Measurements from ENCODE around the gene NMUR1. TPM values are rescaled to one million over a fixed set of nuclear protein-coding genes. Genes with fewer than 3 reads are reported as not detected.

Gene NMUR1
- 0.03 TPM in 1 of 5 replicates, not detected in the others for total RNA-seq (2022; extraction: Qiagen RNA extraction; ENCODE audit: low read depth)

GRCh38 chr2:231530099-231531011 lies at the start of gene NMUR1:
Gene NMUR1 (minus strand): TSS chr2:231530445. CDS start chr2:231530361, 84 bp downstream.

Other genes starting within 250 kb of the NMUR1 start
- 2.9 to 3.5 TPM (median 3.4 TPM) in 5 replicates for gene B3GNT7, start 134.7 kb downstream of the NMUR1 start, total RNA-seq (2022; extraction: Qiagen RNA extraction; ENCODE audit: low read depth)
- 719 to 804 TPM (median 768 TPM) in 5 replicates for gene NCL, start 66.0 kb downstream of the NMUR1 start, total RNA-seq (2022; extraction: Qiagen RNA extraction; ENCODE audit: low read depth)
- gene TEX44, start 62.4 kb upstream of the NMUR1 start, total RNA-seq (2022; extraction: Qiagen RNA extraction; ENCODE audit: low read depth): not detected in 5 replicates
- gene PTMA, start 178.1 kb upstream of the NMUR1 start, total RNA-seq (2022; extraction: Qiagen RNA extraction; ENCODE audit: low read depth): 1,418 to 1,591 TPM (median 1,483 TPM) in 5 replicates

Measured in A549 treated with GW870086 at 1 μM for 4 hours (cell line).